GM19452 (cell line): ENCODE results near the gene CYP2U1.
"Not testable (repeated sequence)": the region's sequence is repeated elsewhere in the genome, so short reads cannot be mapped to it uniquely, and the experiment has no call there.

Source experiments
- ATAC-seq: cut with Tn5 transposase; IDR thresholded peaks from one replicate; pipeline ENCODE4 v1.9.1; 2021; ENCODE audit not compliant: unreplicated experiment

Gene CYP2U1

DNA sequence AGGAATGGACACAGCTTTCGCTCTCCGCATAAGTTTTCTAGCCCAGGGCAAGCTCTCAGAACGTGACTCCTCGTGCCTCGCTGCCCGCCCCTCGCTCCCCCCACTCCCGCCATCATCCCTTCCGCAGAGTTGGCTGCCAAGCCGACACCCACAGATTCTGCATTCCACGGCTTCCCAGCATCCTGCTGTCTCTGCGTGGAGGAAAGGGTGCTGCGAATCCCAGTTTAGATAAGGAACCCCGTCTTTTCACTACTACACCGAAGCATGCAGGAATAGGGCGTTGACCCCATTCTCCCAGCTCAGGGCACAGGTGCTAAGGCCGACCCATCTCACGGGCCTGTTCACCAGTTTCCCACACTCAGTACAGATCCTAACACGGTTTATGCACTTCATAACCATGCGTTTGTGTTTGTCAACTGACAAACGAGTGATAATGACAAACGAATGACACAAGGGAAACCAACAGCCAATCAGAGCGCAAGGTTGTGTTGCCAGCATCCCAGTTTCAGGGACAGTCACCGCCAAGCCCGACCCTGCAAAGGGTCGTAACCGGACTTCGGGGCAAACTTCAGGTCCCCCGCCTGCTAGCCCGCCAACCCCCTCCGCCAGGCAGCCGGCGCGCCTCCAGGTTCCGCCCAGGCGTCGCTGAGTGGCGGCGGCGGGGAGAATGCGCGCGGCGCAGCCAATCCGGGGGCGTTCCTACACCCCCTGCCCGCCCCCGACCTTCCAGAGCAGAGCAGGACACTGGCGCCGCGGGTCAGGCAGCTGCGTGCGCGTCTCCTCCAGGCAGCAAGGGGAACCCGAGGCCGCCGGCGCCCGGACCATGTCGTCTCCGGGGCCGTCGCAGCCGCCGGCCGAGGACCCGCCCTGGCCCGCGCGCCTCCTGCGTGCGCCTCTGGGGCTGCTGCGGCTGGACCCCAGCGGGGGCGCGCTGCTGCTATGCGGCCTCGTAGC lies at the start of gene CYP2U1:
Gene CYP2U1 (plus strand): TSS at position 729 of the 954 bp plus-strand sequence. CDS start 95 bp downstream, at position 824.
- ATAC-seq, result peak; percentile 94

DNA sequence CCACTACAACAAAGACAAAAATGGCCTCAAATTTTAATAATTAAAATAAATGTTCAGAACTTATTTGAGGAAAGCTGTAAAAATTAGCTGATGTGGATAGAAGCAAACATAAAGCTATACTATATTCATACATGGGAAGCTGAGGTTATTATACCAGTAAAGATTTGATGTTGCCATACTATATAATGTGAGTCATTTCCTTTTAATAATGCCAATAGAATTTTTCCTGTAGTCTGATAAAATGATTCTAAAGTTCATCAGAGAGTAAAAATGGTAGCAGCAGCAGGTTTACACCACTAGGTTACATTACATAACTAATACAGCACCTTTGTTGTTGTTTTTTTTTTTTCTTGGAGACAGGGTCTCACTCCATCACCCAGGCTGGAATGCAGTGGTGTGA lies 45.5 kb upstream of the CYP2U1 start:
- ATAC-seq, result no peak

DNA sequence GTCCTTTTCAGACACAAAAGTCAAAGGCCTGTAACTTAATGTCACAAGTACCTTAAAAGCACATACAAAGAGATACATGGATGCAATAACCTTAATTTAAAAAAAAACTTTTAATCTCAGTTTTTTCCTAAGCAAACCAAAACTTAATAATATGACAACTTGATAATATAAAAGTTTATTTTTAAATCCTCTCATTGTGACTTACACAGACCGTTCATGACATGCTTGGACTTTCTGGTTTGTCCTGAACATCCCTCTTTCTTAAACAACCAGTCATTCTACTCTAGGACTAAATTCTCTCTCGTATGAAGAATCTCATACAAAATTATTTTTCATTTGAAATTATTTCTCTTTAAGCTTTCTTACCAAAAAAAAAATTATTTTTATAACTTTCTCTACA lies 43.1 kb upstream of the CYP2U1 start:
- ATAC-seq, result no peak

DNA sequence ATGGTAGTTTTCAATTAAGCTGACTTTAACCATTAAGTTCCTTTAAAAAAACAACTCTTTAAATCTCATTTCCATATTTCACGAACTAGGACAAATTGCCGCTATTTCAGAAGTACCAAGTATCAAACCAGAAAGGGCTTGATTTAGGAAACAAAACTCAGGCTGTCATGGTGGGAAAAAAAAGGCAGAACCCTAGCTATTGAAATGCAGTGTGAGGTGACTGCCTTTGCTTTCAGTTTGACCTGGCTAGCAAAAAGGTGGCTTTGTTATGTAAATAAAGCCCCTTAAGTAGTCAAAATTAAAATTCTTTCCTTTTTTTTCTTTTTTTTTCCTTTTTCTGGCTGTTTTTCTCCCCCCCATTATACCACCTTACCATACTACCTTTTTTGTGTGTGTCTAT lies 40.6 kb upstream of the CYP2U1 start:
- no peak for ATAC-seq

DNA sequence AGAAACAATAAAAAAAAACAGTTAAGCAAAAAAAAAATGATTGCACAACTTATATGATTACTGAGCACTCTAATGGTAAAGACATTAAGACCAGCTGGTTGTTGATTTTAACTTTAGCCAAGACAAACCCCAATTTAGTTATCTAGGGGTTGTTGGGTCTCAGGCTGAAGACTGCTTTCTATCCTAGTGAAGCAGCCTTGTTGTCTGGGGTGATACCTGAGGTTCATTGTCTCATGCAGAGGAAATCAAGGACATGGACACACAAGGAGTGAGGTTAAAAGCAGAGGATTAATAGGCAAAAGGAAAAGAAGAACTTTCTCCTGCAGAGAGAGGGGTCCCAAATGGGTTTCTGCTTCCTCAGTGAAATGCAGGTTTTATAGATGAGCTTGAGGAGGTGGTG lies 40.0 kb upstream of the CYP2U1 start:
- ATAC-seq, result no peak

DNA sequence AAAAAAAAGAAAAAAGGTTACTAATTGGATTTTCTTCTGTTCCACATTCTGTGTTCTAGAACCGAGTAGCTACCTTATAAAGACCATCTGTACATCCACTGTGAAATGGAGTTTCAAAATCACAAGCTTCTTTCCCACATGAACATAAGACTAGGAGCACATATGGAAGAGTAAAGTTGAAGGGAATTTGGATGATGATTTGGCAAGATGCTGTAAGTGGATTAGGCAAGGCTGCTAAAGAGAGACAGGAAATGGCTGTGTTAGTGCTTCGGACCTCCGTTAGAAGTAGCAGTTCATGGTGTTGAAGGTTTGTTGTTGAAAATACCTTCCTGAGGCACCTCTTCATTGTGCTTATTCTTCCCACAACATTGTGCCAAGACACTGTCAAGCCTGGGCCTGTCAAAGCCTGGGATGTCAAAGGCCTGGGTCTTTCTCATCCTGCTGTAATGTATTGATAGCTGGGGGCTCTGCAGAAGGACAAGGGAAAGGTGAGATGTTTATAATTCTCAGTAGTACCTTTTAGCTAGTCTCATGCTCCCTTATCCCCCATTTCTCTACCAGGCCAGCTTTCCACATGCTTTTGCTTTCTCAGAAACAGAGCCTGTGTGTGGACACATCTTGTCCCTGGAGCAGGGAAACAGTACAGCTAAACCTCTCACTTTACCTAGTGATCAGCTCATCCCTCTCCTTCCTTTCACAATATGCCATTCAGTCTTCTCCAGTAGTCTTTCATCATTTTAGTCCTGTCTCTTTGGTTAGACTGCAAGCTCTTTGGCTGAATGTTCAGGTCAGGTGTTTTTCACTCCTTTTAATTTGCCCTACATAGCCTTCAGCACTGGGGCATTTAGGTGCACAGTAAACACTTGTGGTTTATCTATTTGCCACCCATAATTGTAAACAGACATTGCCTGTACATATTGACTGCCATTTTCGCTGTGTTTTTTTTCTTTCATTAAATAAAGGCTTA lies 37.9 kb upstream of the CYP2U1 start:
- no peak for ATAC-seq

DNA sequence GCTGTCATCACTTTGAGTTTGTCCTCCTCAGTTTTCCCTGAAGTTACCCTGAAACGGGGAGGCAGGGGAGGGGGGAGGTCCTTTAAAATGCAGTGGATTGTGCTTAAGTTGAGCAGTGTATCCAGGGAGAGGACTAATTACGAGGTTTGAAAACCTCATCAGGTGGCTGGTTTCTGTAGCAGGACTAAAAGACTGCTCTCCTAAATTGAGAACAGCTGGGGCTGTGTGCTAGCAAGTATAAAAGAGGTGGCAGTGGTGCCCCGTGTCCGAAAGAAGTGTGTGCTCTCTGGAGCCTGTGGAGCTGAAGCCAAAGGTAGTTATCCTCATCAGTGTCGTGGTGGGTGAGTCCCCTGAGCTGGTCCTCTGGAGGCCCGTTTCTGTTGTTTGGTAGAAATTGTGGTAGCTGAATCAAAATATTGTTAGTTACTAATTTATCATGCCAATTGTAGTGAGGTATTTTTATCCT lies 37.2 kb upstream of the CYP2U1 start:
- ATAC-seq, result no peak

DNA sequence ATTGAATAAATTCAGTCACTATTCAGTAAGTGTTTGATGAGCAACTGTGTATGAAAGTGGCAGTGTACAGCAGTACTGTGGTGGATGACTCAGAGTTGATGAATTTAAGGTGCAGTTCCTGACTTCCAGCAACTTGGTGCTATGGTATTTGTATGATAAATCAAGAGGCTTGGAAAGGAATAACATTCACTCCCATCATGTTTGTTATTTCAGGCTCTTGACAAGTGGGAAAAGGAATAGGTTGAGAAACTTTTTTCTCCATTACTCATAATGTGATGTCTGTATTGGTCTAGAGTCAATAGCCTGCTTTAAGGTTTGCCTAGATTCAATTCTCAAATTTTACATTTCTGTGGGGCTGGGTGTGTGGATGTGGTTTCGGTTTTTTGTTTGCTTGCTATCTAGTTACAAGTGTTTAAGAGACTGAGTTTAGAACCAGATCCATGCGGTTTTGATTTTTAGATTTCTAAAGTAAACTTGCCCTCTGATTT lies 35.1 kb upstream of the CYP2U1 start:
- ATAC-seq, result peak; percentile 62

DNA sequence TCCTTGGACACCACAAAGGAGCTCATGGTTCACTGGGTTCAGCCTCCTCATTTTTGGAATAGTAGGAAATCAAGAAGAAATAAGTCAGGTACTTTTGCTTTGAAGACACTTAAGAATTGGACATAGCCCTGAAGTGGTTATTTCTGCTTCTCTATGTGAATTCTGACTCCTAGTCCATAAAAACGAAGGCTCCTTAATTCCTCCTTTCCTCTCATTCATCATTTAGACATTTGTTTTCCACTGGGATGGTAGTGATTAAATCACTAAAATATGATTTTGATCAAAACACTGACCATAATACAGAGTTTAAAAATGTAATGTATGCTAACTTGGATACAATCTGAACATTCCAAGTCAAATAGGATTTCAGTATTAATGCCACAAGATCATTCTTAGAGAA lies 34.7 kb upstream of the CYP2U1 start:
- no peak for ATAC-seq

DNA sequence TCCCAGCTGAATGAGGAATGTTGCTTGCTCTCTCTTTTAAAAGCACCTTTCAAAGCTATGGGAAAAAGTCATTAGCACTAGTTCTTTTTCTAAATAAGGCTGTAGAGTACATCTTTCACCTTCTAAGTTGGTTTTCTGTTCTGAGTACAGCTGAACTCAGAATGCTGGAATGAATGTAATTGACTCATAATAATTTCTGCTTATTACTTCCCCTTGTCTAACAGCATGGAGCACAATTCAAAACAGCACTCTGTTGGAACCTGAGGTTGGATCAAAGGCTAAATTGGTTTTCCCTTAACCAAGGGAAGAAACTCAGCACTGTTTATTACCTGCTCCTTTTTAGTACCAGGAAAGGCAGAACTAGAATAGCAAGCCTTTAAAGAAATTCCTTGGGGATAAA lies 33.5 kb upstream of the CYP2U1 start:
- ATAC-seq, result no peak

DNA sequence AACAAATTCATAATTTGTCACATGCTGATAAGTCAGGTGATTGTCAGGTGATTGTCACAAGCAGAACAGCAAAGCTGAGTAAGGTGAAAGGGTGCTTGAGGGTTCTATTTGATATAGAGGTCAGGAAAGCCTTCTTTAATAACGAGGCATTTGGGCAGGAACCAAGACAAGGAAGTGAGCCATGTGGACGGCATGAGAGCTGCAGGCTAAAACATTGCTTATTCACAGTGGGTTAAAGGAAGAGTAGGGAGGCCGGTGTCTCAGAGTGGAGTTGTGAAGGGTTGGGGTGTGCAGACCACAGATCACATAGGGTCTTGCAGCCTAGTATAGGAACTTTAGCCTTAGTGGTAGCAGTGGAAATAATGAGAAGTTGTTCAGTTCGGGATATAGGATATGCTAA lies 31.3 kb upstream of the CYP2U1 start:
- ATAC-seq, result no peak

DNA sequence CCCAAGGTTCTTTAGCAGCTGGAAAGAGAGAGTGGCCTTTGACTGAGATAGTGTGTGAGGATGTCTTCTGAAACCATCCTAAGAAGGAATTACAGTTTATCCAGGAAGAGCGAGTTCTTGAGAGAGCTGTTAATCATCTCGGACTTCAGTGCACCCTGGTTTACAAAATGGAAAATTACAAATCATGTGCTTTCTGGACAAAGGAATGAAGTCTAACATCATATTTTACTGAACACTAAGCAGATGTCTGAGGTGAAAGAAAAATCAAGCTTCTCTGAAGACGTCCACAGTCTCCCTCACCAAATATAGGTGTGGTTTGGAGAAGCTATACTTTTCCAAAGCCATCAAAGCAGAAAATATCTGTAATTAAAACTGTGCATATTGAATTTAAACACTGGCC lies 30.8 kb upstream of the CYP2U1 start:
- no peak for ATAC-seq

DNA sequence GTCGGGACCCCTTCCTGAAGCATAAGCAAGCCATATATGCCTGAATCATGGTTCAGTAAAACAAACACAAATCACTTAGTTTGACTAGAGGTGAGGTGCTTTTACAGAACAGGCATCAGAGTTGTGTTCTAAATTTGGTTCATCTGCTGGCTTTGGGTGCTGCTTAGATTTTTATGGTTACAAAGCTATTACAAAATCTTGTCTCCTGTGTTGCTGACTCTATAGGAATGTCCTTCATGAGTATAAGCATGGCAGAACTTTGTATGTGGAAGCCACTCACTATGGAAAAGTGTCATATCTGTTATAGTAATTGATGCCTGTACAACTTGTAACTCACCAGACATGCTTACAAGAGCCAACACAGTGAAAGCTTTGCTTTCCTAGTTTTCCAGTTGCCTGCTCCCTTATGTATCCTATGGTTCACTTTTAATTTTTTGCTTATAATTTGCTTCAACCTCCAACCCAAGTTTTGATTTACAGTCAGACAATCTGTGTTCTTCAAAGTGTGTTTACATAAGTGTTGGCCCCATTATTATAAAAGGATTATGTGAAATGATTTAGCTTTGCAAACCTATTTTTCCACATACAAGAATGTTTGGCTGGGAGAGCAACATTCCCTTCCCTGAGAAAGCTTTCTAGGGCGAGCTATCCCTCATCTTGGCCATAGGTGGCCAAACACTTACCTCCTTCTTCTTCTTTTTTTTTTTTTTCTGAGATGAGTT lies 30.0 kb upstream of the CYP2U1 start:
- ATAC-seq, result no peak

DNA sequence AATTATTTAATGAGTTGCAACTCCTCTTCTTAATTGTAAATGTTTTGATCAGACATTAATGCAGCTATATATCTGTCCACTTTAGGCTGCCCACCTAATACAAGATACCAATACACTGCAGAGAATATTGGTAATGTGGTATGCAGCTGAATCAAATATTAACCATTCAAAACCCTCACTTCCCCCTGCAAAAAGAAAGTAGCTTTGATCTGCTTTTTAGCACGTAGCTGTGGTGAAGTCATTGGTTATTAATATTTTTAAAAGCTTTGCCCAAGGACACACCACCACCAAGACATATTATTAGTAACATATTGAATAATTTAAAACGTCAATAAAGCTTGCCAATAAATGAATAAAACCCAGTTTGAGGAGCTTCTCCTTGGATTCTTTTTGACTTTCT lies 28.6 kb upstream of the CYP2U1 start:
- ATAC-seq, result peak; percentile 95

DNA sequence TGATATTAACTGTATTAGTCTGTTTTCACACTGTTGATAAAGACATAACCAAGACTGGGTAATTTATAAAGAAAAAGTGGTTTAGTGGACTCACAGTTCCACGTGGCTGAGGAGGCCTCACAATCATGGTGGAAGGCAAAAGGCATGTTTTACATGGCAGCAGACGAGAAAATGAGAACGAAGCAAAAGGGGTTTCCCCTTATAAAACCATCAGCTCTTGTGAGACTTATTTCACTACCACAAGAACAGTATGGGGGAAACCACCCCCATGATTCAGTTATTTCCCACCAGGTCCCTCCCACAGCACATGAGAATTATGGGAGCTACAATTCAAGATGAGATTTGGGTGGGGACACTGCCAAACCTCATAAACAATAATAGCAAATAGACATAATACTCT lies 26.3 kb upstream of the CYP2U1 start:
- not testable (repeated sequence) for ATAC-seq

DNA sequence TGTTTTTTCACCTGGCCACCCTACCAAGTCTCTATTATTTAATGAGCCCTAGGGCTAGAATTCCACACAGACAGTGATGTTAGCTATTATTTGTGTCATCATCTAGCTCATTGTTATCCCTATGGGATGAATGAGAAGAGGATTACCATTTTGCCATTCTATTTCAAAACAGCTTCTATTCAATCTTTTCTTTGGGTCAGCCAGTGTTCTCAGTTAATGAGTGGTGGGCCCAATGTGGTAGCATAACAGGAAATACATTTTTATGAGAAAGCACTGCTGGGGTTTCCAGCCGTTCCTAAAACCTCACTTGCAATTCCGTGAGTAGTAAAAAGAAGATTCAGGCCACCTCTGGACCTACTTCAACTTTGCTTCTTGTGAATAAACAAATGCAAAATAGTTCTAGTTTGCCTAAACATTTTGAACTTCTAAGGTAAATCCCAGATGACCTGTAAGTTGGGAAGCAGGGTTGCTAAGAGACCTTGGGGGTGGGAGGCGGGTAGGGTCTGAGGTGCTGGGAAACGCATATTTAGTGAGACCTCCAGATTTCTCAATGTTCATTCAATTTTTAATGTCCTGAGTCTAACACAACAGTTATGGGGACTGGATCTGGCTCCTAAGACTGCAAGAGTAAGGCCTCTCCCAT lies 24.8 kb upstream of the CYP2U1 start:
- no peak for ATAC-seq

DNA sequence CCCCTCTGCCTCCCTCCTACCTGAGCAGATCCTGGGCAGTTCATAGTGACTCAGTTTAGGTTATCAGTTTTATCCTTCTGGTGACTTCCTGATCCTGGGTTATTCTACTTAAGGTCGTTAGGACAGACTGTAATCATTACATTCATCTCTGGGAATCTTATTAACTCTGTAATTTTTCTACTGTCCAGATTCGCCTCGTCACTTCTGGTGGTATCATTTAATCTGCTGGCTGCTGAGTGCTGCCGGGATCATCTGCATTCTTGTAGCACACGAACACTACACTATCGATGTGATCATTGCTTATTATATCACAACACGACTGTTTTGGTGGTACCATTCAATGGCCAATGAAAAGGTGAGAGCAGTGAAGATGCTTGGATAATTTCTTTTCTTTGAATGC lies 23.0 kb upstream of the CYP2U1 start:
- no peak for ATAC-seq

DNA sequence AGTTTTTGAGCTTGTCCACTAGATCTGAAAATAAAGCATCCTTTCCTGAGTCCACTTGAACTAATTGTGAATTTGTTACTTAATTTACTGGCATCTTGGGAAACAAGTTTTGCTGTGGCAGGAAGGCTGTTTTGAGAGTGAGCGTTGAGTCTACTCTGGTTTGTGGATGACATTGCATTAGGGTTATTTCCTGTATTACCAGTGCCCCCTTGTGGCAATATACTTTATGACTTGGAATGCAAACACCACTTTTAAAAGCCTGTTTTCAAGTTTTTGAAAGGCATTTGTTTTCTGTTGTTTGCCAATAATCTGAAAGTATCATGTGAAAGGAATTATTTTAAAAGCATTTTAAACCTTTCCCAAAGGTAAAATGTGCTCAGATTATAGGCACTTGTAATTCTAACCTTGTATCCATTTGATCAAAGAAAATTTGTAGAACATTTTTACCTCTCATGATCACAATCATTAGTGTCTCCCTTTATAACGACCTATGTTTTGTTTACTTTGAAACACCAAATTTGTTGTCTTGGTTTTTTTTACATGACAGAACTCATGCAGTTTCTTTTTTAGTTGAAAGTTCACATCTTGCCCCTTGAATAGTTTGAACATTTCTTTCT lies 18.0 kb upstream of the CYP2U1 start:
- ATAC-seq, result peak; percentile 90

DNA sequence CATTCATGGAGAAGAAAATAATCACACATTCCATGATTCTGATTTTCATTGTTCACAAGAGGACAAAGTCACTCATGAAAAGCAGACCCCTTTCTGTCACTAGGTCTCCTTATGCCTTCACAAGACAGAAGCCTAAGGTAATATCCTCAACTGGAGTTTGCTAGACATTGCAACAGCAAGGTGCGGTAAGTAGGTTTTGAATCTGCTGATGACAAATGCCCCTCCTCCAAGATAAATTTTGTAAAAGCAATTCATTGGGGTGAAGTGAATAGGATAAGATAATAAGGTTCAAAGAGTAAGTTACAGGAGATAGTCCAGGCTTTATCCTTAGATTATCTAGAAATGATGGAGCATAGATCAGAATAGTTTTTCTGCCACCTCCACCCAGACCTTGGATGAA lies 16.1 kb upstream of the CYP2U1 start:
- no peak for ATAC-seq

DNA sequence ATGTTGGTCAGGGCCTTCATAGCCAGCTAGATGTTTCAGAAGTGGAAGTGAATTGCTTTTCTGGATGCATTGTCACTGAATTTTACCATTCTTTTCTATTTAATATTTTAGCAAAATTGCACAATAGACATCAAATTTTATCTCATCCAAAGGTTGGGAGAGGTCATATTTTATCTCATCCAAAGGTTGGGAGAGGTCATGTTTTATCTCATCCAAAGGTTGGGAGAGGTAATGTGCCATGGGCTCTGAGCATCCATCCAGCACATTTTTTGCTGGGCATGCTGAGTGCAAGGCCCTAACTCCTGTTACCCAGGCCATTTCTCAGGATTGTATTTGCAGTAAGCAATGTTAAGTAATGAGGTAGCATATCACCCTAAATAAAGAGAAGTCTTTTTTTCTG lies 14.7 kb upstream of the CYP2U1 start:
- ATAC-seq, result no peak
